NCI-H2227 (cell line): ENCODE measurements around the gene CIB1.

Experiments
- DNase-seq: peaks from one replicate; lab custom pipeline; 2025; ENCODE audit not compliant: unreplicated experiment; lab: John Stamatoyannopoulos, UW

CIB1 gene

GRCh38 chr15:90219421-90220141 is 14.2 kb downstream of the CIB1 start:
- DNase-seq: peak; percentile 29

- DNase-seq: no peak
Observed at GRCh38 chr15:90217671-90218394, 15.9 kb downstream of the CIB1 start.

GRCh38 chr15:90214553-90215196 is 19.1 kb downstream of the CIB1 start:
- no peak for DNase-seq

GRCh38 chr15:90213818-90214204 is 19.9 kb downstream of the CIB1 start:
- DNase-seq: no peak

- DNase-seq: no peak
Observed at GRCh38 chr15:90213122-90213817, 20.5 kb downstream of the CIB1 start.

- DNase-seq: no peak
Observed at GRCh38 chr15:90212221-90213098, 21.3 kb downstream of the CIB1 start.

GRCh38 chr15:90211440-90212143 is 22.1 kb downstream of the CIB1 start:
- no peak for DNase-seq

GRCh38 chr15:90211009-90211408 is 22.7 kb downstream of the CIB1 start:
- no peak for DNase-seq

GRCh38 chr15:90210593-90210992 is 23.1 kb downstream of the CIB1 start:
- no peak for DNase-seq

GRCh38 chr15:90209591-90209990 is 24.1 kb downstream of the CIB1 start:
- no peak for DNase-seq

- no peak for DNase-seq
Observed at GRCh38 chr15:90208356-90208755, 25.4 kb downstream of the CIB1 start.

GRCh38 chr15:90207252-90207651 is 26.5 kb downstream of the CIB1 start:
- DNase-seq: no peak

- no peak for DNase-seq
Observed at GRCh38 chr15:90205886-90206285, 27.9 kb downstream of the CIB1 start.

- no peak for DNase-seq
Observed at GRCh38 chr15:90205050-90205848, 28.5 kb downstream of the CIB1 start.

- peak; percentile 18 for DNase-seq
Observed at GRCh38 chr15:90203922-90204321, 29.8 kb downstream of the CIB1 start.

GRCh38 chr15:90203473-90203872 is 30.3 kb downstream of the CIB1 start:
- no peak for DNase-seq

- DNase-seq: no peak
Observed at GRCh38 chr15:90202929-90203328, 30.8 kb downstream of the CIB1 start.

- peak; percentile 14 for DNase-seq
Observed at GRCh38 chr15:90201944-90202375, 31.8 kb downstream of the CIB1 start.
